ENCODE data around the gene TANGO6. TPM values are rescaled to one million over a fixed set of nuclear protein-coding genes. Genes with fewer than 3 reads are reported as not detected.
"Not testable (repeated sequence)": the region's sequence is repeated elsewhere in the genome, so short reads cannot be mapped to it uniquely, and the experiment has no call there.

Gene TANGO6
- total and polyA plus RNA-seq, 9 donors: 4.7 to 27.8 (median 15.5) TPM

DNA sequence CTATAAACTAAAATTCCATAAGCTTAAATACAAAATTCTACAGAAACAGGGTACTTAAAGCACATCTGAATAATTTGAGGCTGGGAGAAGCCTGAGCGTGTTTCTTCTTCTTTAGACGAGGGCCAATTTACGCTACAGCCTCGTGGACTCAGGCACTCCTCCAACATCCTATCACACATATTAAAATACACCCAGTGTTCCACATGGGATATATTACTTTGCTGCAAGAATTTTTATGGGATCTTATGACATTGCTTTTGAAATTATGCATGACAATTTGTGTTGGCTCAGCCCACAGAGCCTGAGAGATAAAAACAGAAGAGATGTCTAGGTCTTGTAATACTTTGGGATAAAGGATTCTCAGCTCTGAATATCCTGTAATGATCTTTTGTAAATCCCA lies 3.5 kb upstream of the TANGO6 start:
- 25 to 36% (median 36%) methylated on average over 4 of the region's 4 CpGs for WGBS, 3 donors
- intact Hi-C loops (cut with DNase I): loop anchor here in 2 of 4 donors (5.0 to 10.0 kb wide), 2 partner anchors 248 to 285 kb away; no protein-coding TSS in a partner anchor
- TF ChIP-seq EP300 (IDR thresholded peaks at IDR 0.05) (no peak), POLR2A (IDR thresholded peaks at IDR 0.05) (no peak), CTCF (IDR thresholded peaks at IDR 0.05) (no peak)

GRCh38 chr16:68842964-68843481 lies 308 bp upstream of the TANGO6 start:
- H3K36me3 ChIP-seq; H3K9me3 ChIP-seq; H3K4me1 ChIP-seq (ENCODE audit: insufficient read depth); H3K27me3 ChIP-seq: not testable (repeated sequence)
- Histone ChIP-seq H3K4me3 (peak overlapping the region; percentile 77), H3K27ac (peak overlapping the region in 1 of 2 donors; percentile 80)
- 38 to 53% (median 45%) methylated on average over 23 of the region's 23 CpGs for WGBS, 3 donors
- intact Hi-C loops (cut with DNase I): loop anchor here in 2 of 4 donors (5.0 to 10.0 kb wide), 2 partner anchors 251 to 282 kb away; no protein-coding TSS in a partner anchor
- peak in 2 of 5 donors; percentile 28 to 39 for DNase-seq

More for the DNA sequence above, 3.5 kb upstream of the TANGO6 start:
- Histone ChIP-seq H3K4me1 (ENCODE audit: insufficient read depth) (no peaks in the 10 kb centered on the region), H3K4me3 (no peak overlapping the region), H3K27me3 (no peaks in the 10 kb centered on the region), H3K27ac (no peak overlapping the region), H3K9me3 (no peaks in the 10 kb centered on the region), H3K36me3 (no peaks in the 10 kb centered on the region)
- no peak for DNase-seq

DNA sequence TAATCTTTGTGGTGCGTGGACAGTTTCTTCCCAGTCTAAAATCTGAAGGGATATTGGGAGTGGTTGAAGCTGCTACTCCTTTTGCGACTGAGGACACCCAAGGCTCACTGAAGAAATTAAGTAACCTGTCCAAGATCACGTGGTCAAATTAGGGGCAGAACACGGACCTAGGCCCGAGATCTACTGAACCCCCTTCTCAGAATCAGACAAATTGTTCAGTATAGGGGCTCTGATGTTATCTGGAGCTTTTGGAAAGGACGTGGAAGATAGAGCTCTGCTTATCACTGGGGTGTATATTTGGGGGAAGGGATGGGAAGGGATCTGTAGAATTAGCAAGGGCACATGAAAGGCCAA lies 857 bp downstream of the TANGO6 start:
- Histone ChIP-seq H3K9me3 (no peaks in the 10 kb centered on the region), H3K36me3 (no peaks in the 10 kb centered on the region), H3K27me3 (no peaks in the 10 kb centered on the region), H3K4me3 (peak overlapping the region; percentile 77), H3K27ac (peak overlapping the region; percentile 80 to 86), H3K4me1 (ENCODE audit: insufficient read depth) (no peaks in the 10 kb centered on the region)
- WGBS, 3 donors: 3 to 7% (median 5%) methylated on average over 6 of the region's 6 CpGs
- intact Hi-C loops (cut with DNase I): loop anchor here in 2 of 4 donors (5.0 to 10.0 kb wide), 2 partner anchors 252 to 281 kb away; no protein-coding TSS in a partner anchor
- DNase-seq: no peak
- TF ChIP-seq EP300 (IDR thresholded peaks at IDR 0.05) (no peak), CTCF (IDR thresholded peaks at IDR 0.05) (no peak)

DNA sequence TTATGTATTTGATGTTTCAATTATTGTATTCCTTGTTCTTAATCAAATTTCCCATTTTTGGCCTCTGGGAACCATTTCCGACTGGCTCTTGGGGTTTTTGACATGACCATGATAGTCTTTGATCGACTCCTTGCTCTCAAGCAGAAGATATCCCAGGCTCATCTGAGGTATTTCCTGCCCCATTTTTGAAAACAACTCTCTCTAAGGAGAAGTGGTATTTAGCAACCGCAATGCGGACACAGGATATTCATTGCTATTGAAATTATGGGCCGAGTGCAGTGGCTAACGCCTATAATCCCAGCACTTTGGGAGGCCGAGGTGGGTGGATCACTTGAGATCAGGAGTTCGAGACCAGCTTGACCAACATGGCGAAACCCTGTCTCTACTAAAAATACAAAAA lies 5.5 kb downstream of the TANGO6 start:
- no peak for DNase-seq
- no peak overlapping the region for H3K4me3 ChIP-seq
- no peaks in the 10 kb centered on the region for H3K27me3 ChIP-seq
- no peaks in the 10 kb centered on the region for H3K9me3 ChIP-seq
- TF ChIP-seq EP300 (IDR thresholded peaks at IDR 0.05) (no peak), POLR2A (IDR thresholded peaks at IDR 0.05) (no peak), CTCF (IDR thresholded peaks at IDR 0.05) (no peak)
- no peak overlapping the region for H3K27ac ChIP-seq
- WGBS, 3 donors: 88 to 96% (median 94%) methylated on average over 9 of the region's 9 CpGs
- H3K36me3 ChIP-seq: no peaks in the 10 kb centered on the region
- H3K4me1 ChIP-seq (ENCODE audit: insufficient read depth): peaks cover 1% of the 10 kb centered on the region
- intact Hi-C loops (cut with DNase I): loop anchor here (5.0 to 10.0 kb wide), 4 partner anchors 259 to 279 kb away; partner anchors contain the start of gene HAS3 (in 1 of the 4)

DNA sequence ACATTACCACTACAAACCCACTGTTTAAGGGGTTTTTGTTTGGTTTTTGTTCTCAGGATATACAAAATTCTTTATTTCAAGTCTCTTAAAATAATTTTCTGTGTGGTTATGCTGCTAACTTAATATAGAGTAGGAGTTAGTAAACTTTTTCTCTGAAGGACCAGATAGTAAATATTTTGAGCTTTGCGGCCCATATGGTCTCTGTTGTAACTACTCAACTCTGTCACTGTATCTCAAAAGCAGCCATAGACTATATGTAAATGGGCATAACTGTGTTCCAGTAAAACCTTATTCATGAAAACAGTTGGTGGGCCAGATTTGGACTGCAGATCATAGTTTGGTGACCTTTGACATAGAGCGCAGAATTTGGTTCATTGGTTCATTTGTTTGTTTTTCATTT lies 7.2 kb downstream of the TANGO6 start:
- no peaks in the 10 kb centered on the region for H3K9me3 ChIP-seq
- H3K36me3 ChIP-seq: no peaks in the 10 kb centered on the region
- no peak overlapping the region for H3K27ac ChIP-seq
- peaks cover 1% of the 10 kb centered on the region for H3K4me1 ChIP-seq (ENCODE audit: insufficient read depth)
- no peaks in the 10 kb centered on the region for H3K27me3 ChIP-seq
- no peak overlapping the region for H3K4me3 ChIP-seq
- intact Hi-C loops (cut with DNase I): loop anchor here in 1 of 4 donors (5.0 kb wide), 1 partner anchor 267 kb away; no protein-coding TSS in a partner anchor
- TF ChIP-seq CTCF (IDR thresholded peaks at IDR 0.05): no peak
- TF ChIP-seq EP300 (IDR thresholded peaks at IDR 0.05): no peak
- no peak for TF ChIP-seq POLR2A (IDR thresholded peaks at IDR 0.05)
- WGBS, 3 donors: 24 to 64% (median 42%) methylated on average over 2 of the region's 2 CpGs
- DNase-seq: no peak

Data from ovary (tissue), 9 donors.